ENCODE results near the gene CACNA1G. TPM values are rescaled to one million over a fixed set of nuclear protein-coding genes. Genes with fewer than 3 reads are reported as not detected.

Gene CACNA1G
- total RNA-seq, 3 donors from 2014 or later: 0.07 to 0.32 (median 0.12) TPM

- intact Hi-C loops (cut with DNase I, micrococcal nuclease): loop anchor here in 1 of 2 donors (10.0 kb wide), 1 partner anchor 46 kb away; no protein-coding TSS in a partner anchor
- no peaks in the 10 kb centered on the region for H3K9me3 ChIP-seq
- H3K4me3 ChIP-seq: no peak overlapping the region
- DNase-seq (peak; percentile 89 to 98 (median 92)), ATAC-seq (peak; percentile 74)
- H3K4me1 ChIP-seq (ENCODE audit: low read depth): peaks cover 52% of the 10 kb centered on the region
- H3K36me3 ChIP-seq (ENCODE audit: low read depth): no peaks in the 10 kb centered on the region
- TF ChIP-seq CTCF (IDR thresholded peaks at IDR 0.05): no peak
These were observed 78.6 kb downstream of the CACNA1G start for GRCh38 chr17:50638966-50639713.

GRCh38 chr17:50640686-50641351 is 80.3 kb downstream of the CACNA1G start:
- DNase-seq: peak in 2 of 3 donors; percentile 36 to 50
- intact Hi-C loops (cut with DNase I, micrococcal nuclease): no loop called here
- Histone ChIP-seq H3K9me3 (no peaks in the 10 kb centered on the region), H3K4me3 (no peak overlapping the region), H3K36me3 (ENCODE audit: low read depth) (no peaks in the 10 kb centered on the region), H3K4me1 (ENCODE audit: low read depth) (peaks cover 44% of the 10 kb centered on the region)
- ATAC-seq: peak; percentile 9
- TF ChIP-seq CTCF (IDR thresholded peaks at IDR 0.05): no peak

GRCh38 chr17:50641357-50641756 is 80.8 kb downstream of the CACNA1G start:
- Histone ChIP-seq H3K4me1 (ENCODE audit: low read depth) (peaks cover 43% of the 10 kb centered on the region), H3K36me3 (ENCODE audit: low read depth) (no peaks in the 10 kb centered on the region), H3K9me3 (no peaks in the 10 kb centered on the region), H3K4me3 (no peak overlapping the region)
- DNase-seq (peak in 1 of 3 donors; percentile 12), ATAC-seq (no peak)
- intact Hi-C loops (cut with DNase I, micrococcal nuclease): no loop called here
- no peak for TF ChIP-seq CTCF (IDR thresholded peaks at IDR 0.05)

GRCh38 chr17:50642071-50642721 is 81.7 kb downstream of the CACNA1G start:
- intact Hi-C loops (cut with DNase I, micrococcal nuclease): no loop called here
- Histone ChIP-seq H3K36me3 (ENCODE audit: low read depth) (no peaks in the 10 kb centered on the region), H3K9me3 (no peaks in the 10 kb centered on the region), H3K4me3 (no peak overlapping the region), H3K4me1 (ENCODE audit: low read depth) (peaks cover 35% of the 10 kb centered on the region)
- ATAC-seq: no peak
- peak in 2 of 3 donors; percentile 26 to 42 for DNase-seq
- no peak for TF ChIP-seq CTCF (IDR thresholded peaks at IDR 0.05)

GRCh38 chr17:50642722-50643656 is 82.5 kb downstream of the CACNA1G start:
- Histone ChIP-seq H3K4me3 (no peak overlapping the region), H3K4me1 (ENCODE audit: low read depth) (peaks cover 28% of the 10 kb centered on the region), H3K36me3 (ENCODE audit: low read depth) (no peaks in the 10 kb centered on the region), H3K9me3 (no peaks in the 10 kb centered on the region)
- intact Hi-C loops (cut with DNase I, micrococcal nuclease): no loop called here
- ATAC-seq (no peak), DNase-seq (peak in 2 of 3 donors; percentile 22 to 43)
- TF ChIP-seq CTCF (IDR thresholded peaks at IDR 0.05): no peak
